ENCODE results near the gene DDX50. TPM values are rescaled to one million over a fixed set of nuclear protein-coding genes. Genes with fewer than 3 reads are reported as not detected.

DDX50 gene
- total and polyA plus RNA-seq, 11 donors, result 7.4 to 26.9 (median 20.1) TPM

GRCh38 chr10:68989317-68989990 lies 88.3 kb downstream of the DDX50 start:
- intact Hi-C loops (cut with DNase I), result no loop called here
- ATAC-seq, result peak in 1 of 4 donors; percentile 6

GRCh38 chr10:68992636-68993440 lies 91.7 kb downstream of the DDX50 start:
- H3K27ac ChIP-seq, result peak overlapping the region; percentile 31 to 80 (median 65)
- DNase-seq (peak in 4 of 5 donors; percentile 36 to 66 (median 52)), ATAC-seq (peak in 3 of 4 donors; percentile 7 to 37 (median 32))
- H3K9me3 ChIP-seq, result no peaks in the 10 kb centered on the region
- peak overlapping the region in 1 of 12 donors; percentile 2 for H3K4me3 ChIP-seq
- intact Hi-C loops (cut with DNase I), result loop anchor here in 2 of 10 donors (10.0 kb wide), 2 partner anchors 192 to 402 kb away; partner anchors contain the start of gene SUPV3L1 (in 1 of the 2)
- H3K4me1 ChIP-seq, result peaks cover 4 to 69% (median 56%) of the 10 kb centered on the region in 12 donors
- 14 to 35% (median 28%) methylated on average over 2 of the region's 2 CpGs for WGBS, 4 donors
- peaks cover 0 to 6% (median 0%) of the 10 kb centered on the region in 9 donors for H3K36me3 ChIP-seq
- no peaks in the 10 kb centered on the region for H3K27me3 ChIP-seq
- TF ChIP-seq CTCF (IDR thresholded peaks at IDR 0.05) (no peak), POLR2A (IDR thresholded peaks at IDR 0.05) (no peak)

More at GRCh38 chr10:68989317-68989990, 88.3 kb downstream of the DDX50 start:
- peak overlapping the region in 11 of 12 donors; percentile 79 to 94 (median 86) for H3K27ac ChIP-seq
- H3K4me3 ChIP-seq, result peak overlapping the region; percentile 54 to 96 (median 86)
- peaks cover 4 to 57% (median 47%) of the 10 kb centered on the region in 12 donors for H3K4me1 ChIP-seq
- no peaks in the 10 kb centered on the region for H3K27me3 ChIP-seq
- TF ChIP-seq CTCF (IDR thresholded peaks at IDR 0.05) (no peak), POLR2A (IDR thresholded peaks at IDR 0.05) (no peak)
- H3K36me3 ChIP-seq, result peaks cover 0 to 18% (median 6%) of the 10 kb centered on the region in 9 donors
- no peak for DNase-seq
- no peaks in the 10 kb centered on the region for H3K9me3 ChIP-seq
- 15 to 19% (median 18%) methylated on average over 20 to 22 of the region's 22 CpGs for WGBS, 4 donors

Other genes with a start within 250 kb of the DDX50 start
- gene CCAR1, start 180.1 kb upstream of the DDX50 start, total RNA-seq, result 10 to 100 TPM; 21.7 to 37.9 (median 28.3) TPM
- 10 to 100 TPM; 24.7 to 35.3 TPM for gene CCAR1, start 180.1 kb upstream of the DDX50 start, polyA plus RNA-seq
- 1 to 10 TPM in 2 of 9 donors, under 1 TPM in 6, not detected in 1; 0.09 to 1.2 (median 0.27) TPM for gene STOX1, start 73.8 kb upstream of the DDX50 start, total RNA-seq
- gene STOX1, start 73.8 kb upstream of the DDX50 start, polyA plus RNA-seq, result under 1 TPM; 0.14 to 0.42 TPM
- 10 to 100 TPM; 18.5 to 37.9 (median 26.2) TPM for gene DDX21, start 54.9 kb downstream of the DDX50 start, total RNA-seq
- gene DDX21, start 54.9 kb downstream of the DDX50 start, polyA plus RNA-seq, result 10 to 100 TPM in 1 of 2 donors, 1 to 10 TPM in 1; 8.0 to 40.2 TPM
- gene KIFBP, start 87.5 kb downstream of the DDX50 start, total RNA-seq, result 10 to 100 TPM; 43.1 to 70.6 (median 58.8) TPM
- gene KIFBP, start 87.5 kb downstream of the DDX50 start, polyA plus RNA-seq, result 10 to 100 TPM; 21.4 to 56.0 TPM
- gene SRGN, start 186.8 kb downstream of the DDX50 start, total RNA-seq, result 100 to 1,000 TPM in 2 of 9 donors, 10 to 100 TPM in 7; 30.3 to 214 (median 54.7) TPM
- gene SRGN, start 186.8 kb downstream of the DDX50 start, polyA plus RNA-seq, result 10 to 100 TPM; 28.8 to 95.6 TPM
- gene VPS26A, start 222.9 kb downstream of the DDX50 start, total RNA-seq, result 10 to 100 TPM; 15.5 to 42.3 (median 34.8) TPM
- 10 to 100 TPM; 16.0 to 33.5 TPM for gene VPS26A, start 222.9 kb downstream of the DDX50 start, polyA plus RNA-seq

Measured in heart left ventricle (tissue), 16 donors.